ENCODE measurements around the gene INSR.

DNA sequence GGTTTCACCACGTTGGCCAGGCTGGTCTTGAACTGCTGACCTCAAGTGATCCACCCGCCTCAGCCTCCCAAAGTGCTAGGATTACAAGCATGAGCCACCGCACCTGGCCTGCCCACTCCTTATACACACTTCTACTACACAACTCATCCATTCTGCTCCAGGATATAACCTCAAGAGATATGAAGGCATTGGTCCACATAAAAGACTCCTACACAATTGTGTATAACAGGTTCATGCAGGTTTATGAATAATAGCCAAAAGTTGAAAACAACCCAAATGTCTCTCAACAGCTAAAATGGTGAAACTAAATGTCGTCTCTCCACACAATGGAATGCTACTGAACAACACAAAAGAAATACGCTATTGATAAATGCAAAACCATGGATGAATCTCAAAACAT, 58.1 kb downstream of the INSR start:
- TF ChIP-seq, protein P1, sequence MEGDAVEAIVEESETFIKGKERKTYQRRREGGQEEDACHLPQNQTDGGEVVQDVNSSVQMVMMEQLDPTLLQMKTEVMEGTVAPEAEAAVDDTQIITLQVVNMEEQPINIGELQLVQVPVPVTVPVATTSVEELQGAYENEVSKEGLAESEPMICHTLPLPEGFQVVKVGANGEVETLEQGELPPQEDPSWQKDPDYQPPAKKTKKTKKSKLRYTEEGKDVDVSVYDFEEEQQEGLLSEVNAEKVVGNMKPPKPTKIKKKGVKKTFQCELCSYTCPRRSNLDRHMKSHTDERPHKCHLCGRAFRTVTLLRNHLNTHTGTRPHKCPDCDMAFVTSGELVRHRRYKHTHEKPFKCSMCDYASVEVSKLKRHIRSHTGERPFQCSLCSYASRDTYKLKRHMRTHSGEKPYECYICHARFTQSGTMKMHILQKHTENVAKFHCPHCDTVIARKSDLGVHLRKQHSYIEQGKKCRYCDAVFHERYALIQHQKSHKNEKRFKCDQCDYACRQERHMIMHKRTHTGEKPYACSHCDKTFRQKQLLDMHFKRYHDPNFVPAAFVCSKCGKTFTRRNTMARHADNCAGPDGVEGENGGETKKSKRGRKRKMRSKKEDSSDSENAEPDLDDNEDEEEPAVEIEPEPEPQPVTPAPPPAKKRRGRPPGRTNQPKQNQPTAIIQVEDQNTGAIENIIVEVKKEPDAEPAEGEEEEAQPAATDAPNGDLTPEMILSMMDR (IDR thresholded peaks at IDR 0.05) = no peak
- no peak for TF ChIP-seq POLR2A (IDR thresholded peaks at IDR 0.05)
- TF ChIP-seq POLR2AphosphoS5 (IDR thresholded peaks at IDR 0.05) = no peak

All from transverse colon (tissue), 4 donors.